Stimulated activated effector memory CD8-positive, alpha-beta T cell treated with anti-CD3 and anti-CD28 coated beads, Interleukin-12 subunit alpha, Interleukin-12 subunit beta, amount 100 ng/mL, for 72 hours (primary cell): ENCODE results near the gene ANKS1B.
A peak's percentile ranks its signal among the peaks of the same experiment; 100 is the strongest.

ENCODE experiments used
- ATAC-seq: fragments of 150-1000 bp; cut with Tn5 transposase; 2 replicates; pipeline ENCODE4 v1.10.0; 2021
- DNase-seq, 2 donors: peaks; one replicate each; pipeline ENCODE4 v3.0.0; 2021 to 2022; ENCODE audit warnings: low spot score in 2 of 2
- H3K27ac Mint-ChIP-seq: one replicate; pipeline ENCODE4 v1.8.0; 2022; ENCODE audit warnings: mild to moderate bottlenecking, mixed read lengths
- H3K36me3 Mint-ChIP-seq: one replicate; pipeline ENCODE4 v1.8.0; 2022; ENCODE audit warnings: mild to moderate bottlenecking, mixed read lengths
- H3K4me1 Mint-ChIP-seq: one replicate; pipeline ENCODE4 v1.8.0; 2022; ENCODE audit warnings: mixed read lengths
- H3K4me3 Mint-ChIP-seq: one replicate; pipeline ENCODE4 v1.8.0; 2022; ENCODE audit warnings: mild to moderate bottlenecking, mixed read lengths
- H3K9me3 Mint-ChIP-seq: one replicate; pipeline ENCODE4 v1.8.0; 2022; ENCODE audit warnings: mixed read lengths

ANKS1B gene

DNA sequence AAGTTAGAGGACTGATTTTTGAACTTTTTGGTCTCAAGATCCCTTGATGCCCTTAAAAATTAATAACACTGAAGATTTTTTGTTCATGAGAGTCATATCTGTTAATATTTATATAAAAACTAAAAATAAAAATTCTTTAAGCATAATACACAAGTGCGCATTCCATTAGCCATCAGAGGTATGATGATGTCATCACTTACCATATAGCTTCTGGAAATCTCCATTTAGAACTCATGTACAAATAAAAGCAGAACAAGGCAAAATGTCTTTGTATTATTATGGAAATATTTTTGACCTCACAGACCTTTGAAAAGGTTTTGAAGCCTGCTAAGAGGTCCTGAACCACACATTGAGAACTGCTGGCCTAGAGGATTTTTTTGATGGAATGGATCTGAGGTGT lies 551.6 kb downstream of the ANKS1B start:
- Mint-ChIP-seq H3K4me3 (no peak overlapping the region), H3K9me3 (peaks cover 23% of the 10 kb centered on the region), H3K4me1 (no peaks in the 10 kb centered on the region), H3K36me3 (no peaks in the 10 kb centered on the region), H3K27ac (no peak overlapping the region)
- DNase-seq (no peak), ATAC-seq (no peak)

DNA sequence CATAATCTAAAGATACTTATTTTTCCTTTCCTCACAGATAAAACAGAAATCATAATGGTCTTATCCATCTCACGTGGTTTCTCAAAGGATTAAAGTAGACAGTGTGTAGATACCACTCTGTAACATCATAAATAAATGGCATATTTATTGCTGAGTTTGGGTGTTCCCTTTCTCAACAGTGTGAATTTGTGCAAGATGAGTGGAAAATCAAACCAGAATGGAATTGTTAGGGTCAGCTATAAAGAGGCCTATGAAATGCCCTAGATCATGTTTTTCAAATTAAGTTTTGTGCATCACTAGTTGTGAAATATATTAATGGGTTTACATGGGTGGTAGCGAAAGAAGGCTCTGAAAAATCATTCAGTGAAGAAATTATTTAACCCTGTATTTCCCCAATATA lies 553.5 kb downstream of the ANKS1B start:
- no peak overlapping the region for H3K27ac Mint-ChIP-seq
- H3K4me1 Mint-ChIP-seq = no peaks in the 10 kb centered on the region
- no peaks in the 10 kb centered on the region for H3K36me3 Mint-ChIP-seq

DNA sequence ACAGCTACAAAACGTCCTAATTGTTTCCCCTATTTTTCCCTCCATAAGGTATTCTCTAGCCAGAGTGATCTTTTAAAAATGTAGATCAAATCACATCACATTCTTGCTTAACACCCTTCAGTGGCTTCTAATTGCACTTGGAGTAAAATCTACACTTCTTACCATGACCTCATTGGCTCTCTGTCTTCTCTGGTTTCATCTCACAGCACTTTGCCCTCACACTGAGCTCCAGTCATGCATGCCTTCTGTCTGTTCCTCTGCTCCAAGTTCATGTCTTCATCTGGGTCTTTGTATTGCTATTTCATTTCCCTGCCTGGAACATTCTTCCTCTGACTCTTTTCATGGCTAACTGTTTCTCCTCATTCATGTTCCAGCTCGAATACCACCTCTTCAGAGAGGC lies 557.6 kb downstream of the ANKS1B start:
- Mint-ChIP-seq H3K4me1 (no peaks in the 10 kb centered on the region), H3K9me3 (peaks cover 23% of the 10 kb centered on the region), H3K4me3 (no peak overlapping the region), H3K36me3 (no peaks in the 10 kb centered on the region), H3K27ac (no peak overlapping the region)
- no peak for DNase-seq
- ATAC-seq = no peak

More for the DNA sequence above, 553.5 kb downstream of the ANKS1B start:
- ATAC-seq (no peak), DNase-seq (no peak)
- peaks cover 28% of the 10 kb centered on the region for H3K9me3 Mint-ChIP-seq
- H3K4me3 Mint-ChIP-seq = no peak overlapping the region

- no peaks in the 10 kb centered on the region for H3K36me3 Mint-ChIP-seq
- no peak for DNase-seq
- H3K9me3 Mint-ChIP-seq = peaks cover 27% of the 10 kb centered on the region
- no peak for ATAC-seq
- no peaks in the 10 kb centered on the region for H3K4me1 Mint-ChIP-seq
- no peak overlapping the region for H3K4me3 Mint-ChIP-seq
- no peak overlapping the region for H3K27ac Mint-ChIP-seq
These were observed 566.4 kb downstream of the ANKS1B start for GRCh38 chr12:99418379-99418778.

DNA sequence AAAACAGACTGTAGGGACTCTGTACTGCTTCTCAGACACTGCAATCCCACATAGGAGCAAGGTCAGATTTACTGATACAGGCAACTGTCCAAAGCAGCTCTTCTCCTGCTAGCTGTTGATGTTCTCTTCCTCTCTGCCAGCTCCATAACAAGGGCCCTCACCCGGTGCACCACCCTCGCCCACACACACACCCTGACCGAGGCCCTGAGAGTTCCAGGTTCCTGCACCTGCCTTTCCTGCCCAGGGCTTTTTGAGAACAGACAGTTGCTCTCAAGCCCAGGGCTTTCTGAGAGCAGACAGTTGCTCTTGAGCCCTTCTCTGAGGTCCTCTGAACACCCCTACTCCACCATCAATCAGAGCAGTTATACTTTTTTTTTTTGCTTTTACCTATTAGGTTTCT lies 571.0 kb downstream of the ANKS1B start:
- Mint-ChIP-seq H3K9me3 (peaks cover 25% of the 10 kb centered on the region), H3K36me3 (no peaks in the 10 kb centered on the region), H3K4me3 (no peak overlapping the region), H3K27ac (no peak overlapping the region), H3K4me1 (no peaks in the 10 kb centered on the region)
- ATAC-seq = no peak
- no peak for DNase-seq

DNA sequence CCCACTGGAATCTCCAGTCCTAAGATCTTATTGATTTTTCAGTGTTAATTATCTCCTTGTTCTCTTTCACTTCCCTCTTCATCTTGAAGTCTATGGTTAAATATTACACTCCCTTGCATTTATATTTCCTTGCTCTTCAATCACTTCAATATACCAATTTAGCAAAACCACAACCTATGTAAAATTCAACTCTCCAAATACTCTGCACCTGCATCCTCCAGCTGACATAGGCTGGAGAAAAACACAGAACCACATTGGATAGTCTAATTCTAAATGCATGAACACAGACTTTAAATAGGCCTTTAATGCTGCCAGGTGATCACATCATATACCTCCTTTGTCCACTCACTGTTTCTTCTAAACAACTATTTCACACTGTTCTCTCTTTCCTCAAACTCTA lies 591.0 kb downstream of the ANKS1B start:
- H3K4me3 Mint-ChIP-seq = no peak overlapping the region
- H3K36me3 Mint-ChIP-seq = no peaks in the 10 kb centered on the region
- ATAC-seq (no peak), DNase-seq (no peak)
- H3K27ac Mint-ChIP-seq = no peak overlapping the region
- H3K9me3 Mint-ChIP-seq = peaks cover 7% of the 10 kb centered on the region
- no peaks in the 10 kb centered on the region for H3K4me1 Mint-ChIP-seq

- Mint-ChIP-seq H3K4me1 (no peaks in the 10 kb centered on the region), H3K4me3 (no peak overlapping the region), H3K27ac (no peak overlapping the region), H3K36me3 (no peaks in the 10 kb centered on the region), H3K9me3 (peaks cover 7% of the 10 kb centered on the region)
- DNase-seq = no peak
- no peak for ATAC-seq
These were observed 592.5 kb downstream of the ANKS1B start for GRCh38 chr12:99392091-99392850.

DNA sequence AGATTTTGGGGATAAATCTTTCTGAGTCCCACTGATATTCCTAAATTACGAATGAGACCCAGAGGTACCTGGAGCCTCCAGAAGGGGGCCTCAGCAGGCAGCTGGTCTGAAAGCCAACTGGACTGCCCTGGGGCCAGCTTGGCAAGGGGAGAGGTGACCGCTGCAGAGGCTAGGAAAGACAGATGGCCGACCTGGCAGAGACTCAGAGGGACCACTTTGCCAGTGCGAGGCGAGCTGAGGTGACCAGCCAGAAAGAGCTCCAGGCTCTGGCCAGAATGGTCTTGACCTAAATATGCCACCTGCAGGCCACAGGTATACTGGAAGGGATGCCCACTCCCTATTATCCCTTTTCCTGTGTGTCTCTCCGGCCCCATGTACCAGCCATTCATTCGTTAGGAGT lies 594.0 kb downstream of the ANKS1B start:
- Mint-ChIP-seq H3K9me3 (peaks cover 11% of the 10 kb centered on the region), H3K4me1 (no peaks in the 10 kb centered on the region), H3K36me3 (no peaks in the 10 kb centered on the region), H3K27ac (no peak overlapping the region), H3K4me3 (no peak overlapping the region)
- ATAC-seq = no peak
- no peak for DNase-seq

- Mint-ChIP-seq H3K4me3 (no peak overlapping the region), H3K9me3 (peaks cover 11% of the 10 kb centered on the region), H3K27ac (no peak overlapping the region), H3K4me1 (no peaks in the 10 kb centered on the region), H3K36me3 (no peaks in the 10 kb centered on the region)
- DNase-seq (no peak), ATAC-seq (no peak)
These were observed 595.0 kb downstream of the ANKS1B start for GRCh38 chr12:99389751-99390150.

DNA sequence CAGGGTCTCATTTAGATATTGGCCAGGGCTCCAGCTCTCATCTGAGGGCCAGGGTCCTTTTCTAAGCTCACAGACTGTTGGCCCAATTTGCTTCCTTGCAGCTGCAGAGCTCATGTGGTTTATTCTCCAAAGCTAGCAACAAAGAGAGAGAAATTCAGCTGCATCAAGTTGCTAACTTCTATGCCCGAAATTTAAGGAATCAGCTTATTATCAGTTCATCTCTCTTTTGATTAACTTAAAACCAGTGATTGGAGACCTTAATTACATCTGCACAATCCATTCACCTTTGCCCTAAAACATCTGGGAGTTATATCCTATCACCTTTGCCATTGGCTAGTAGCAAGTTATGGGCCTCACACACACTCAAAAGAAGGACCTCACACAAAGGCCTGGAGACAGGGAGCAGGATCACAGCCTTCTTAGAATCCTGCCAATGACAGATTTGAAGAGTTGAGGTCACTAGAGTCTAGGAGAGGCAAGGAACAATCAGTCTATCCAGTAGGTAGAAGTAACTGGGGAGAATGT lies 596.0 kb downstream of the ANKS1B start:
- no peaks in the 10 kb centered on the region for H3K4me1 Mint-ChIP-seq
- DNase-seq = no peak
- no peak for ATAC-seq
- no peak overlapping the region for H3K4me3 Mint-ChIP-seq
- peaks cover 13% of the 10 kb centered on the region for H3K9me3 Mint-ChIP-seq
- no peaks in the 10 kb centered on the region for H3K36me3 Mint-ChIP-seq
- no peak overlapping the region for H3K27ac Mint-ChIP-seq

DNA sequence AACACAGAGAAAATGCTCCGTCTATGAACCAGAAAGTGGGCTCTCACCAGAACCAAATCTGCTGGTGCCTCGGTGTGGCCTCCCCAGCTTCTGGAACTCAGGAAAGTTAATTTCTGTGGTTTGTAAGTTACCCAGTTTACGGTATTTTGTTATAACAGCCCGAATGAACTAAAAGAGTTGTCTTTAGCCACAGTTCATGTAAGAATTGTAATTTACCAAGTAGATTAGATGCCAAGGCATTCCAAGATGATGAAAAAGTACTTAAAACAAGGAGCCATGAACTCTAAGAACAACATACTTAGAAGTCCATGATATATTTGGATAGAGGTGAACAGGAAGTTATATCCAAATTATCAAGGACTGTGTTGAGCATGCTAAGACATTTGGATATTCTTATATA lies 597.1 kb downstream of the ANKS1B start:
- ATAC-seq (no peak), DNase-seq (no peak)
- Mint-ChIP-seq H3K36me3 (no peaks in the 10 kb centered on the region), H3K4me3 (no peak overlapping the region), H3K9me3 (peaks cover 13% of the 10 kb centered on the region), H3K4me1 (no peaks in the 10 kb centered on the region), H3K27ac (no peak overlapping the region)

DNA sequence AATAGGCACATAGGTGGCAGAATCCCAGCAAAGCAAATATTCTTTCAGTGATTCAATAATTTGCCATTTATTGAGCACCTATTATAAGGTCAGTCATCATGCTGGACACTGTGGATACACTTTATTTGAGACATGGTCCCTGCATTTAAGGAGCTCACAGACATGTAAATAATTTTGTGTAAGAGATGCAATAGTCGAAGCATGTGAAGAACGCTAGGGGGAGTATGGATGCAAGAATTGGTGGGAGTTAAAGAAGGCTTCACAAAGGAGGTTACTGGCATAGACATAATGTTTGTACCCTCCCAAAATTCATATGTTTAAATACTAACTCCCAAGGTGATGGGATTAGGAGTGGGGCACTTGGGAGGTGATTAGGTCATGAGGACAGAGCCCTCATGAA lies 597.8 kb downstream of the ANKS1B start:
- no peak for ATAC-seq
- H3K27ac Mint-ChIP-seq = no peak overlapping the region
- H3K4me1 Mint-ChIP-seq = no peaks in the 10 kb centered on the region
- no peaks in the 10 kb centered on the region for H3K36me3 Mint-ChIP-seq
- H3K4me3 Mint-ChIP-seq = no peak overlapping the region
- DNase-seq = no peak
- peaks cover 13% of the 10 kb centered on the region for H3K9me3 Mint-ChIP-seq

DNA sequence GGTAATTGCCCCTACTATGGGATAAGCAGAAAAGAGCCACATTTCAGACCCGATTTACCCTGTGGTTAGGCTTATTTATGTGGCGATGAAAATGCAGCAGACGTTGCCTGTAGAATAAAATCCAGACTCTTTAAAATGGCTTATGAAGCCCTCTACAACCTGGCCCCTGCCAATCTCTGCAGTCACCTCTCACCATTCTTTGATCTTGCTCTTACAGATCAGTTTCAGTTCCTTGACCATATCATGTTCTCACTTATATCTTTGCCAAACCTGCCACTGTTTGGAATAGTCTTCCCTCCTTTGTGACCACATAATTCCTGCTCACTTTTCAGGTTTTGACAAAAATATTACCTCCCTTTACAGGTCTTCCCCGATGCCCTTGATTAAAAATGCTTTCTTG lies 601.5 kb downstream of the ANKS1B start:
- no peaks in the 10 kb centered on the region for H3K4me1 Mint-ChIP-seq
- no peaks in the 10 kb centered on the region for H3K36me3 Mint-ChIP-seq
- peaks cover 9% of the 10 kb centered on the region for H3K9me3 Mint-ChIP-seq
- no peak overlapping the region for H3K4me3 Mint-ChIP-seq
- ATAC-seq (no peak), DNase-seq (no peak)
- H3K27ac Mint-ChIP-seq = no peak overlapping the region

- no peak overlapping the region for H3K27ac Mint-ChIP-seq
These were observed 602.7 kb downstream of the ANKS1B start for GRCh38 chr12:99381992-99382391.

GRCh38 chr12:99380701-99381100 lies 604.0 kb downstream of the ANKS1B start:
- no peak overlapping the region for H3K4me3 Mint-ChIP-seq
- no peak for ATAC-seq
- no peaks in the 10 kb centered on the region for H3K36me3 Mint-ChIP-seq
- peaks cover 6% of the 10 kb centered on the region for H3K9me3 Mint-ChIP-seq
- no peak for DNase-seq
- no peak overlapping the region for H3K27ac Mint-ChIP-seq
- no peaks in the 10 kb centered on the region for H3K4me1 Mint-ChIP-seq

More at GRCh38 chr12:99381992-99382391, 602.7 kb downstream of the ANKS1B start:
- ATAC-seq = peak; percentile 67
- H3K36me3 Mint-ChIP-seq = no peaks in the 10 kb centered on the region
- peaks cover 8% of the 10 kb centered on the region for H3K9me3 Mint-ChIP-seq
- H3K4me3 Mint-ChIP-seq = no peak overlapping the region
- no peaks in the 10 kb centered on the region for H3K4me1 Mint-ChIP-seq
- DNase-seq = no peak

DNA sequence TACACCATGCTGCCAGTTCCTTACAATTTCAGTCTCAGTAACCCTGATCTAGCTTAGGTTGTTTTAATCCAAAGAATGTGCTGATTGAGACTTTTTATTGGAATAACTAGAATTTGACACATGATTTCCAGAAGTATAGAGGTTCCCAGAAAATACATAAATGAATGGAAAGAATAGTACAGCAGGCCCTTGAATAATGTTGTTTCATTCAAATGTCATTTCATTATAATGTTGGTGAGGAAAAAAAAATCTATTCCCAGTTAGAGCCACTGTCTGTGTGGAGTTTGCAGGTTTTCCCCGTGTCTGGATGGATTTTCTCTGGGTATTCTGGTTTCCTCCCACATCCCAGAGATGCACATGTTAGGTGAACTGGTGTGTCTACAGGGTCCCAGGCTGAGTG lies 610.7 kb downstream of the ANKS1B start:
- Mint-ChIP-seq H3K4me3 (no peak overlapping the region), H3K27ac (no peak overlapping the region), H3K9me3 (peaks cover 11% of the 10 kb centered on the region), H3K36me3 (no peaks in the 10 kb centered on the region), H3K4me1 (no peaks in the 10 kb centered on the region)
- ATAC-seq = no peak
- DNase-seq = no peak
